Right lobe of liver (tissue), 4 donors: Measurements from ENCODE around the gene LCA5L.

Experiments used
- POLR2A ChIP-seq: fragments of 450-650 bp; IDR thresholded peaks from one replicate; pipeline ENCODE4 v1.6.1; 2017; ENCODE audit warnings: antibody characterized with exemption, mild to moderate bottlenecking
- TF ChIP-seq, protein P1 (sequence below), 4 donors: fragments of 200-600 bp in 3 of 4; fragments of 450-650 bp in 1 of 4; IDR thresholded peaks; one replicate each; pipeline versions ENCODE4 v1.5.1 to v1.8.0; 2016 to 2022; ENCODE audit warnings: antibody characterized with exemption in 4 of 4, mild to moderate bottlenecking in 2 of 4
- donor health status: DM: no; HTN: no; CAD: no.
- donor health status: DM: no; HTN: no; CAD: no.
- donor health status: DM: no; HTN: yes; CAD: no.

DNA sequence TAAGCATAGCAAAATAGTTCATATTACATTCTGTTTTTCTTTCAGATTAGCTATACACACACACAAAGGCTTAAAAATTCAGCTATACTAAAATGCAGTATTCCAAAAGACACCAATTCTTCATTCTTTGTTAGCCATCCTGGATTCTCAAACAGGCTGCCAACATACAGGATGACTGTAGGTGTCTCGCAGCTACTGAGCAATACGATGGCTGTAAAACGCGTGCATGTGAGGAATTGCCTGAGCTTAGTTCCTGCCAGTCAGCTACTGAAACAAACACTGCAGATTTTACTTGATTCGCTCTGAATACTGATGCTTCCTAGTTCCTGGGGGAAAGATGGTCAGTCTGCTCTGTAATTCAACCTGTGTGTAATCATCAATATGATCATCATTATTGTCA, 71.9 kb downstream of the LCA5L start:
- TF ChIP-seq, protein P1, sequence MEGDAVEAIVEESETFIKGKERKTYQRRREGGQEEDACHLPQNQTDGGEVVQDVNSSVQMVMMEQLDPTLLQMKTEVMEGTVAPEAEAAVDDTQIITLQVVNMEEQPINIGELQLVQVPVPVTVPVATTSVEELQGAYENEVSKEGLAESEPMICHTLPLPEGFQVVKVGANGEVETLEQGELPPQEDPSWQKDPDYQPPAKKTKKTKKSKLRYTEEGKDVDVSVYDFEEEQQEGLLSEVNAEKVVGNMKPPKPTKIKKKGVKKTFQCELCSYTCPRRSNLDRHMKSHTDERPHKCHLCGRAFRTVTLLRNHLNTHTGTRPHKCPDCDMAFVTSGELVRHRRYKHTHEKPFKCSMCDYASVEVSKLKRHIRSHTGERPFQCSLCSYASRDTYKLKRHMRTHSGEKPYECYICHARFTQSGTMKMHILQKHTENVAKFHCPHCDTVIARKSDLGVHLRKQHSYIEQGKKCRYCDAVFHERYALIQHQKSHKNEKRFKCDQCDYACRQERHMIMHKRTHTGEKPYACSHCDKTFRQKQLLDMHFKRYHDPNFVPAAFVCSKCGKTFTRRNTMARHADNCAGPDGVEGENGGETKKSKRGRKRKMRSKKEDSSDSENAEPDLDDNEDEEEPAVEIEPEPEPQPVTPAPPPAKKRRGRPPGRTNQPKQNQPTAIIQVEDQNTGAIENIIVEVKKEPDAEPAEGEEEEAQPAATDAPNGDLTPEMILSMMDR (IDR thresholded peaks at IDR 0.05): peak; percentile 17 to 29 (median 22)
- no peak for TF ChIP-seq POLR2A
